MCF 10A (cell line): ENCODE data around the gene PSMB10. TPM values are rescaled to one million over a fixed set of nuclear protein-coding genes. Genes with fewer than 3 reads are reported as not detected.

Experiments
- BruUV-seq: library from RNA; stranded (reverse); fragments of 400-500 nt; replicated peaks from 2 replicates; lab custom pipeline; 2021; lab: Mats Ljungman, UMichigan
- CTCF ChIA-PET: fragments of 300-600 bp; sonication (Branson Sonifier 250); formaldehyde crosslinking; extraction: SDS; loops from one replicate; lab custom pipeline; 2021; ENCODE audit warnings: antibody characterized with exemption, inconsistent platforms; lab: Yijun Ruan, JAX
- POLR2A ChIA-PET: fragments of 300-600, 350-650 bp; sonication (Branson Sonifier 250); formaldehyde crosslinking; extraction: SDS; loops from one replicate; lab custom pipeline; 2020; ENCODE audit warnings: antibody characterized with exemption, inconsistent platforms; lab: Yijun Ruan, JAX
- DNase-seq: peaks from one replicate; pipeline ENCODE4 v3.0.0-alpha.2; 2018; ENCODE audit not compliant: unreplicated experiment
- H3K27ac Mint-ChIP-seq: one replicate; pipeline ENCODE4 v1.8.0; 2022; ENCODE audit warnings: mild to moderate bottlenecking, low read depth, mixed read lengths; ENCODE audit not compliant: unreplicated experiment
- H3K27me3 Mint-ChIP-seq: one replicate; pipeline ENCODE4 v1.8.0; 2022; ENCODE audit warnings: mixed read lengths; ENCODE audit not compliant: insufficient read depth, unreplicated experiment
- H3K36me3 Mint-ChIP-seq: one replicate; pipeline ENCODE4 v1.8.0; 2022; ENCODE audit warnings: mild to moderate bottlenecking, moderate library complexity, mixed read lengths; ENCODE audit not compliant: insufficient read depth, unreplicated experiment
- H3K4me1 Mint-ChIP-seq: one replicate; pipeline ENCODE4 v1.8.0; 2022; ENCODE audit warnings: mixed read lengths; ENCODE audit not compliant: insufficient read depth, unreplicated experiment
- H3K4me3 Mint-ChIP-seq: one replicate; pipeline ENCODE4 v1.8.0; 2022; ENCODE audit warnings: mild to moderate bottlenecking, moderate library complexity, mixed read lengths; ENCODE audit not compliant: unreplicated experiment
- H3K9me3 Mint-ChIP-seq: one replicate; pipeline ENCODE4 v1.8.0; 2022; ENCODE audit warnings: mixed read lengths; ENCODE audit not compliant: unreplicated experiment
- intact Hi-C: fragments of 100-400 bp; cut with micrococcal nuclease; formaldehyde crosslinking; loops from 2 replicates; pipeline ENCODE4 v1.14.1; 2022
- total RNA-seq: library from RNA; stranded (reverse); gene quantifications from 2 replicates; pipeline ENCODE4 v1.2.3, GENCODE V29; 2022
- TF ChIP-seq, protein P1 (sequence below): fragments of 200-600 bp; IDR thresholded peaks from one replicate; pipeline ENCODE4 v1.8.0; 2022; ENCODE audit warnings: antibody characterized with exemption, mild to moderate bottlenecking; ENCODE audit not compliant: unreplicated experiment

PSMB10 gene
- total RNA-seq, 1 experiment from 2014 or later = 32.7 TPM

DNA sequence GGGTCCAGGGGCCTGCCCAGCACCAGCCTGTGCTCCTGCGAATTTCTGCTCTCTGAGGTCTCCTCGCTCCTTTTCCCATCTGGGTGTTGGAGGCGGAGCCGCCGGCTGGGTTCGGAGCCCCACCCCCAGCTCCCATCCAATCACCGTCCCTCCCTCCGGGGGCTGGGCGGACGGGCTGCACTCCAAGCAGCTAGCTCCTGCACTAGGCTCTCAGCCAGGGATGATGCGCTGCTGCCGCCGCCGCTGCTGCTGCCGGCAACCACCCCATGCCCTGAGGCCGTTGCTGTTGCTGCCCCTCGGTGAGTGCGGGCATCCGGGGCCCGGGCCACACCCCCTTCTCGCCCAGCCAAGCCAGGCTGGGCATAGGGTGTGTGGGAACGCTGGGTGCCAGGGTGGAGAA is 52.0 kb downstream of the PSMB10 start, which contains the start of gene NRN1L:
Gene NRN1L (plus strand): TSS at position 202 of the 400 bp plus-strand sequence. CDS start 19 bp downstream, at position 221.
- peaks cover 38% of the 10 kb centered on the region for H3K36me3 Mint-ChIP-seq
- H3K4me1 Mint-ChIP-seq = peaks cover 17% of the 10 kb centered on the region
- no peak within 1 kb of the TSS for H3K4me3 Mint-ChIP-seq
- ChIA-PET POLR2A (interaction anchor here (0.7 to 3.5 kb wide), 8 partner anchors 8 to 1446 kb away, joined by 3 to 18 read pairs (median 6); partner anchors contain the start of genes EDC4, PDF, PSKH1 and PSMB10), CTCF (interaction anchor here (0.7 to 6.4 kb wide), 25 partner anchors 8 to 600 kb away, joined by 3 to 67 read pairs (median 9); partner anchors contain the start of genes EDC4, NUTF2 and PSKH1)
- intact Hi-C loops = loop anchor here (1.0 kb wide), 1 partner anchor 156 kb away; no protein-coding TSS in a partner anchor
- no peaks in the 10 kb centered on the region for H3K9me3 Mint-ChIP-seq
- TF ChIP-seq, protein P1, sequence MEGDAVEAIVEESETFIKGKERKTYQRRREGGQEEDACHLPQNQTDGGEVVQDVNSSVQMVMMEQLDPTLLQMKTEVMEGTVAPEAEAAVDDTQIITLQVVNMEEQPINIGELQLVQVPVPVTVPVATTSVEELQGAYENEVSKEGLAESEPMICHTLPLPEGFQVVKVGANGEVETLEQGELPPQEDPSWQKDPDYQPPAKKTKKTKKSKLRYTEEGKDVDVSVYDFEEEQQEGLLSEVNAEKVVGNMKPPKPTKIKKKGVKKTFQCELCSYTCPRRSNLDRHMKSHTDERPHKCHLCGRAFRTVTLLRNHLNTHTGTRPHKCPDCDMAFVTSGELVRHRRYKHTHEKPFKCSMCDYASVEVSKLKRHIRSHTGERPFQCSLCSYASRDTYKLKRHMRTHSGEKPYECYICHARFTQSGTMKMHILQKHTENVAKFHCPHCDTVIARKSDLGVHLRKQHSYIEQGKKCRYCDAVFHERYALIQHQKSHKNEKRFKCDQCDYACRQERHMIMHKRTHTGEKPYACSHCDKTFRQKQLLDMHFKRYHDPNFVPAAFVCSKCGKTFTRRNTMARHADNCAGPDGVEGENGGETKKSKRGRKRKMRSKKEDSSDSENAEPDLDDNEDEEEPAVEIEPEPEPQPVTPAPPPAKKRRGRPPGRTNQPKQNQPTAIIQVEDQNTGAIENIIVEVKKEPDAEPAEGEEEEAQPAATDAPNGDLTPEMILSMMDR = no peak
- H3K27me3 Mint-ChIP-seq = no peaks in the 10 kb centered on the region
- peak; percentile 91 for DNase-seq
- no TSS peak for BruUV-seq
- H3K27ac Mint-ChIP-seq = peak within 1 kb of the TSS; percentile 72

Other genes with a start within 250 kb of the PSMB10 start
- 14.8 and 19.0 TPM in 2 replicates for gene GFOD2, start 217.5 kb downstream of the PSMB10 start, total RNA-seq
- gene RANBP10, start 130.3 kb downstream of the PSMB10 start, total RNA-seq = 17.2 and 21.7 TPM in 2 replicates
- gene TSNAXIP1, start 130.0 kb downstream of the PSMB10 start, total RNA-seq = 1.1 and 1.5 TPM in 2 replicates
- 18.3 and 20.5 TPM in 2 replicates for gene THAP11, start 94.5 kb downstream of the PSMB10 start, total RNA-seq
- 133 TPM in 2 replicates for gene NUTF2, start 89.9 kb downstream of the PSMB10 start, total RNA-seq
- gene CENPT, start 89.2 kb downstream of the PSMB10 start, total RNA-seq = 30.9 and 35.5 TPM in 2 replicates
- gene EDC4, start 63.8 kb downstream of the PSMB10 start, total RNA-seq = 50.9 and 51.3 TPM in 2 replicates
- gene NRN1L, start 52.0 kb downstream of the PSMB10 start, total RNA-seq = 0.81 TPM in 1 of 2 replicates, not detected in the other
- gene PSKH1, start 43.6 kb downstream of the PSMB10 start, total RNA-seq = 21.7 and 27.9 TPM in 2 replicates
- 0.52 and 1.6 TPM in 2 replicates for gene CTRL, start 5.0 kb downstream of the PSMB10 start, total RNA-seq
- 35.3 and 44.5 TPM in 2 replicates for gene LCAT, start 7.3 kb upstream of the PSMB10 start, total RNA-seq
- 107 TPM in 2 replicates for gene SLC12A4, start 31.8 kb upstream of the PSMB10 start, total RNA-seq
- gene DPEP3, start 43.6 kb upstream of the PSMB10 start, total RNA-seq = not detected in 2 replicates
- not detected in 2 replicates for gene DPEP2, start 62.6 kb upstream of the PSMB10 start, total RNA-seq
- not detected in 2 replicates for gene DPEP2NB, start 79.1 kb upstream of the PSMB10 start, total RNA-seq
- gene DDX28, start 86.4 kb upstream of the PSMB10 start, total RNA-seq = 9.3 and 11.7 TPM in 2 replicates
- 24.2 and 26.4 TPM in 2 replicates for gene DUS2, start 86.4 kb upstream of the PSMB10 start, total RNA-seq
- 18.5 and 24.1 TPM in 2 replicates for gene NFATC3, start 148.5 kb upstream of the PSMB10 start, total RNA-seq